T-helper 22 cell (primary cell): Measurements from ENCODE around the gene CT45A7.
"Not testable (repeated sequence)": the region's sequence is repeated elsewhere in the genome, so short reads cannot be mapped to it uniquely, and the experiment has no call there.

Experiments used
- DNase-seq: peaks from one replicate; pipeline ENCODE4 v3.0.0-alpha.2; 2020; ENCODE audit warnings: low read depth

CT45A7 gene, protein sequence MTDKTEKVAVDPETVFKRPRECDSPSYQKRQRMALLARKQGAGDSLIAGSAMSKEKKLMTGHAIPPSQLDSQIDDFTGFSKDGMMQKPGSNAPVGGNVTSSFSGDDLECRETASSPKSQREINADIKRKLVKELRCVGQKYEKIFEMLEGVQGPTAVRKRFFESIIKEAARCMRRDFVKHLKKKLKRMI

DNA sequence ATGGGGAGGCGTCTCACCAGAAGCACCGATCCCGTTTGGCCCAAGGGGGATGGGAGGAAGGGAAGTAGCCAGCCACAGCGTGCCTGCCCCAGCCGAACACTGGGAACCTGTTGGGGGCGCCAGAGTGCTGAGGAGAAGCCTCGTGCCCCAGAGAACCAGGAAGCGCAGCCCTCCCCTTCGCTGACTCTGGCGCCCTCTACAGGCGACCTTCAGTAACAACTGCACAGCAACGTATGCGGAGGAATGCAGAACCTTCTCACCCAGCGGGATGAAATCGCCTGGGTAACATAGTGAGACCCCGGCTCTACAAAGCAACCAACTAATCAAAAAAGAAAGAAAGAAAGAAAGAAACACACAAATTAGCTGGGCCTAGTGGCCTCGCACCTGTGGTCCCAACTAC is at the start of gene CT45A7:
CT45A7 (minus strand) TSS at position 101 of the 400 bp plus-strand sequence. CDS start 3,747 bp downstream, outside the sequence.
- DNase-seq, result not testable (repeated sequence)

DNA sequence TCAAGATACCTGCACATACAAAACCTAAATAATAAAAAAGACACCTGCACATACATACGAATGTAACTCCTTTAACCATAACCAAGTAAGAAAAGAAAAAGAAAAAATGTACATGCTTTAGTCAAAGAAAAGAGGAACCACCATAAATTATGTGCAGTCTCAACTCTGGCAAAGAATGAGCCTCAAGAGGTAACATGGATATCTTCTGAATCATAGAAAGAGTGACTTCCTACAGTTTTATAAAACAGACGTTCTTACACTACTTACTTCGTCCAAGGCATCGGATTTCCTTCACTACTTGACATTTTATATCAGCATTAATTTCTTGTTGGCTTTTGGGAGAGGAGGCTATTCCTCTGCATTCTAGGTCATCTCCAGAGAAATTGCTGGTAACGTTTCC is 45.7 kb upstream of the CT45A7 start:
- not testable (repeated sequence) for DNase-seq

DNA sequence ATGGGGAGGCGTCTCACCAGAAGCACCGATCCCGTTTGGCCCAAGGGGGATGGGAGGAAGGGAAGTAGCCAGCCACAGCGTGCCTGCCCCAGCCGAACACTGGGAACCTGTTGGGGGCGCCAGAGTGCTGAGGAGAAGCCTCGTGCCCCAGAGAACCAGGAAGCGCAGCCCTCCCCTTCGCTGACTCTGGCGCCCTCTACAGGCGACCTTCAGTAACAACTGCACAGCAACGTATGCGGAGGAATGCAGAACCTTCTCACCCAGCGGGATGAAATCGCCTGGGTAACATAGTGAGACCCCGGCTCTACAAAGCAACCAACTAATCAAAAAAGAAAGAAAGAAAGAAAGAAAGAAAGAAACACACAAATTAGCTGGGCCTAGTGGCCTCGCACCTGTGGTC is 34.6 kb upstream of the CT45A7 start, which contains the start of gene CT45A9:
CT45A9 (minus strand) TSS at position 101 of the 400 bp plus-strand sequence. CDS start 3,751 bp downstream, outside the sequence.
- not testable (repeated sequence) for DNase-seq

DNA sequence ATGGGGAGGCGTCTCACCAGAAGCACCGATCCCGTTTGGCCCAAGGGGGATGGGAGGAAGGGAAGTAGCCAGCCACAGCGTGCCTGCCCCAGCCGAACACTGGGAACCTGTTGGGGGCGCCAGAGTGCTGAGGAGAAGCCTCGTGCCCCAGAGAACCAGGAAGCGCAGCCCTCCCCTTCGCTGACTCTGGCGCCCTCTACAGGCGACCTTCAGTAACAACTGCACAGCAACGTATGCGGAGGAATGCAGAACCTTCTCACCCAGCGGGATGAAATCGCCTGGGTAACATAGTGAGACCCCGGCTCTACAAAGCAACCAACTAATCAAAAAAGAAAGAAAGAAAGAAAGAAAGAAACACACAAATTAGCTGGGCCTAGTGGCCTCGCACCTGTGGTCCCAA is 17.4 kb upstream of the CT45A7 start, which contains the start of gene CT45A8:
CT45A8 (minus strand) TSS at position 101 of the 400 bp plus-strand sequence. CDS start 3,755 bp downstream, outside the sequence.
- DNase-seq, result not testable (repeated sequence)

DNA sequence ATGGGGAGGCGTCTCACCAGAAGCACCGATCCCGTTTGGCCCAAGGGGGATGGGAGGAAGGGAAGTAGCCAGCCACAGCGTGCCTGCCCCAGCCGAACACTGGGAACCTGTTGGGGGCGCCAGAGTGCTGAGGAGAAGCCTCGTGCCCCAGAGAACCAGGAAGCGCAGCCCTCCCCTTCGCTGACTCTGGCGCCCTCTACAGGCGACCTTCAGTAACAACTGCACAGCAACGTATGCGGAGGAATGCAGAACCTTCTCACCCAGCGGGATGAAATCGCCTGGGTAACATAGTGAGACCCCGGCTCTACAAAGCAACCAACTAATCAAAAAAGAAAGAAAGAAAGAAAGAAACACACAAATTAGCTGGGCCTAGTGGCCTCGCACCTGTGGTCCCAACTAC is 17.2 kb downstream of the CT45A7 start, which contains the start of gene CT45A2:
CT45A2 (minus strand) TSS at position 101 of the 400 bp plus-strand sequence. CDS start 3,747 bp downstream, outside the sequence.
- not testable (repeated sequence) for DNase-seq

DNA sequence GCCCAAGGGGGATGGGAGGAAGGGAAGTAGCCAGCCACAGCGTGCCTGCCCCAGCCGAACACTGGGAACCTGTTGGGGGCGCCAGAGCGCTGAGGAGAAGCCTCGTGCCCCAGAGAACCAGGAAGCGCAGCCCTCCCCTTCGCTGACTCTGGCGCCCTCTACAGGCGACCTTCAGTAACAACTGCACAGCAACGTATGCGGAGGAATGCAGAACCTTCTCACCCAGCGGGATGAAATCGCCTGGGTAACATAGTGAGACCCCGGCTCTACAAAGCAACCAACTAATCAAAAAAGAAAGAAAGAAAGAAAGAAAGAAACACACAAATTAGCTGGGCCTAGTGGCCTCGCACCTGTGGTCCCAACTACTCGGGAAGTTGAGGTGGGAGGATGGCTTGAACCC is 34.4 kb downstream of the CT45A7 start, which contains the start of gene CT45A6:
CT45A6 (minus strand) TSS at position 101 of the 400 bp plus-strand sequence. CDS start 3,794 bp downstream, outside the sequence.
- DNase-seq, result not testable (repeated sequence)

DNA sequence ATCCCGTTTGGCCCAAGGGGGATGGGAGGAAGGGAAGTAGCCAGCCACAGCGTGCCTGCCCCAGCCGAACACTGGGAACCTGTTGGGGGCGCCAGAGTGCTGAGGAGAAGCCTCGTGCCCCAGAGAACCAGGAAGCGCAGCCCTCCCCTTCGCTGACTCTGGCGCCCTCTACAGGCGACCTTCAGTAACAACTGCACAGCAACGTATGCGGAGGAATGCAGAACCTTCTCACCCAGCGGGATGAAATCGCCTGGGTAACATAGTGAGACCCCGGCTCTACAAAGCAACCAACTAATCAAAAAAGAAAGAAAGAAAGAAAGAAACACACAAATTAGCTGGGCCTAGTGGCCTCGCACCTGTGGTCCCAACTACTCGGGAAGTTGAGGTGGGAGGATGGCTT is 51.7 kb downstream of the CT45A7 start, which contains the start of gene CT45A5:
CT45A5 (minus strand) TSS at position 101 of the 400 bp plus-strand sequence. CDS start 3,774 bp downstream, outside the sequence.
- not testable (repeated sequence) for DNase-seq
